ENCODE data around the gene IST1. TPM values are rescaled to one million over a fixed set of nuclear protein-coding genes. Genes with fewer than 3 reads are reported as not detected.
"Not testable (repeated sequence)": the region's sequence is repeated elsewhere in the genome, so short reads cannot be mapped to it uniquely, and the experiment has no call there.

Gene IST1
- total RNA-seq, 2 donors from 2014 or later: 193 to 249 TPM

- no peak for DNase-seq (ENCODE audit: low spot score)
- intact Hi-C loops (cut with DNase I): no loop called here
- Histone ChIP-seq H3K27ac (no peak overlapping the region), H3K4me3 (no peak overlapping the region), H3K9me3 (no peaks in the 10 kb centered on the region), H3K36me3 (no peaks in the 10 kb centered on the region), H3K27me3 (replicated peaks; ENCODE audit: insufficient read depth) (no peaks in the 10 kb centered on the region), H3K4me1 (replicated peaks) (peaks cover under 1% of the 10 kb centered on the region)
- 90% methylated on average over 5 of the region's 5 CpGs for WGBS
- no peak for TF ChIP-seq CTCF (IDR thresholded peaks at IDR 0.05)
- TF ChIP-seq POLR2A (IDR thresholded peaks at IDR 0.05): no peak
- TF ChIP-seq POLR2AphosphoS5 (IDR thresholded peaks at IDR 0.05): no peak
Observed at GRCh38 chr16:71902656-71903365, 7.5 kb downstream of the IST1 start.

- Histone ChIP-seq H3K36me3 (no peaks in the 10 kb centered on the region), H3K9me3 (no peaks in the 10 kb centered on the region), H3K4me1 (replicated peaks) (no peaks in the 10 kb centered on the region), H3K4me3 (no peak overlapping the region), H3K27me3 (replicated peaks; ENCODE audit: insufficient read depth) (no peaks in the 10 kb centered on the region), H3K27ac (no peak overlapping the region)
- WGBS: 81% methylated on average over 2 of the region's 2 CpGs
- TF ChIP-seq POLR2AphosphoS5 (IDR thresholded peaks at IDR 0.05) (no peak), CTCF (IDR thresholded peaks at IDR 0.05) (no peak), POLR2A (IDR thresholded peaks at IDR 0.05) (no peak)
- no peak for DNase-seq (ENCODE audit: low spot score)
- intact Hi-C loops (cut with DNase I): no loop called here
Observed at GRCh38 chr16:71903608-71904007, 8.3 kb downstream of the IST1 start.

GRCh38 chr16:71904239-71904638, 8.9 kb downstream of the IST1 start:
- TF ChIP-seq POLR2A (IDR thresholded peaks at IDR 0.05) (no peak), CTCF (IDR thresholded peaks at IDR 0.05) (no peak), POLR2AphosphoS5 (IDR thresholded peaks at IDR 0.05) (no peak)
- intact Hi-C loops (cut with DNase I): no loop called here
- Histone ChIP-seq H3K27ac (no peak overlapping the region), H3K4me1 (replicated peaks) (no peaks in the 10 kb centered on the region), H3K36me3 (no peaks in the 10 kb centered on the region), H3K27me3 (replicated peaks; ENCODE audit: insufficient read depth) (no peaks in the 10 kb centered on the region), H3K9me3 (no peaks in the 10 kb centered on the region), H3K4me3 (no peak overlapping the region)
- DNase-seq (ENCODE audit: low spot score): no peak
- WGBS: 93% methylated on average over 9 of the region's 9 CpGs

- 85% methylated on average over 6 of the region's 6 CpGs for WGBS
- H3K9me3 ChIP-seq; H3K27me3 ChIP-seq (replicated peaks; ENCODE audit: insufficient read depth); H3K36me3 ChIP-seq; DNase-seq (ENCODE audit: low spot score); H3K4me1 ChIP-seq (replicated peaks); intact Hi-C loops (cut with DNase I); H3K4me3 ChIP-seq; H3K27ac ChIP-seq: not testable (repeated sequence)
Observed at GRCh38 chr16:71905765-71906164, 10.4 kb downstream of the IST1 start.

- Histone ChIP-seq H3K27ac (no peak overlapping the region), H3K4me3 (no peak overlapping the region), H3K9me3 (no peaks in the 10 kb centered on the region), H3K36me3 (no peaks in the 10 kb centered on the region), H3K27me3 (replicated peaks; ENCODE audit: insufficient read depth) (no peaks in the 10 kb centered on the region), H3K4me1 (replicated peaks) (peaks cover 2% of the 10 kb centered on the region)
- intact Hi-C loops (cut with DNase I): no loop called here
- no peak for TF ChIP-seq POLR2AphosphoS5 (IDR thresholded peaks at IDR 0.05)
- no peak for TF ChIP-seq POLR2A (IDR thresholded peaks at IDR 0.05)
- no peak for TF ChIP-seq CTCF (IDR thresholded peaks at IDR 0.05)
- no peak for DNase-seq (ENCODE audit: low spot score)
- WGBS: 88% methylated on average over 7 of the region's 7 CpGs
Observed at GRCh38 chr16:71911121-71911520, 15.8 kb downstream of the IST1 start.

Data from prostate gland (tissue), 2 donors.